GM19324 (cell line): Measurements from ENCODE around the gene RSPH10B2.
"Not testable (repeated sequence)": the region's sequence is repeated elsewhere in the genome, so short reads cannot be mapped to it uniquely, and the experiment has no call there.

Experiments
- ATAC-seq: cut with Tn5 transposase; IDR thresholded peaks from one replicate; pipeline ENCODE4 v1.9.1; 2021; ENCODE audit warnings: mild to moderate bottlenecking, moderate library complexity; ENCODE audit not compliant: unreplicated experiment, low FRiP score

Gene RSPH10B2

DNA sequence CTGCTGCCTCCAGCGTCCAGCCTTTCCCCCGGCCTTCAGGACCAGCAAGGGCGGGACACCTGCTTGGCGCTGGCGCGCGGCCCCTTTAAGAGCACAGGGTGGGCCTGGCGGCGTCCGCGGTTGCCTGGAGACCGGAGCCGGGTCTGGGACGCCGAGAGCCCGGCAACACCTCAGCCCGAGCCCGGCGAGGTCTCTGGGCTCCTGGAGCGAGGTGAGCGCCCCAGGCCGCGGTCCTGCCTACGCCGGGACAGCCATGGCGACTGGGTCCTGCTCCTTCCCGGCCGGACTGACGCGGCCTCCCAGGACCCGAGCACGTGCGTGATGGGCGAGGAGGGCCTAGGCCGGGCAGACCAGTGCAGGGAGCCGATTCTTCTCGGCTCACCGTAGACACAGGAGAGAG lies at the start of gene RSPH10B2:
Gene RSPH10B2 (plus strand): TSS at position 140 of the 400 bp plus-strand sequence. CDS start 3,575 bp downstream, outside the sequence.
- ATAC-seq, result not testable (repeated sequence)

DNA sequence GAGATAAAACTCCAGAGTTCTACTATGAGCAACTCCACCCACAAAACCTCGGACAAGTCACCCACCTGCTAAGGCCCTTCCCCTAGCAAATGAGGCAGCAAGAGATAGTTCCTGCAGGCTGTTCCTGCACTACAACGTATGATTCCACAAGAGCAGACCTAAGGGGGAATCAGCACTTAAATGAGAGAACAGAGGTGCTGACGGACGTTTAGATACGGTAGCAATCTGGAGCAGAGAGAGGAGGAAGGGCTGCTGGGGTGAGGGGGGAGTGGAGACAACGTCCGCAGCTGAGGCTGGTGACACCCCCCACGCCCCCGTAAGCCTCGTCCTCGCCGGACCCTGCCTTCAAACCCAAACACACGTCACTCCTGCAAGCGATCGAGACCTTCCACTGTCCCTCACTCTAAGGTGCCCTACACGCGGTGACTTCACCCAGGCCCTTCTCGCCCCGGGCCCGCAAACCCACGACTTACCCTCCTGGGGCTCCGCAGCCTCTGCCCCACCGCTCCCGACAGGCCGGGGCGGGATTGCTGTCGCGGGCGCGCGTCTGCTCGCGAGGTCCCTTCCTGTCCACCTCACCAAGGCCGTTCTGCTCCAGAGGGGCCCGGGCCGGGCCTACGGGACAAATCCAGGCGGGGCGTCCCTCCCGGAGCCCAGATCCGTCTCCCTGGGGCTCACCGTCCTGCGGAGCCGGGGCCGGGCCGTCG lies 47.8 kb upstream of the RSPH10B2 start:
- peak; percentile 24 for ATAC-seq

DNA sequence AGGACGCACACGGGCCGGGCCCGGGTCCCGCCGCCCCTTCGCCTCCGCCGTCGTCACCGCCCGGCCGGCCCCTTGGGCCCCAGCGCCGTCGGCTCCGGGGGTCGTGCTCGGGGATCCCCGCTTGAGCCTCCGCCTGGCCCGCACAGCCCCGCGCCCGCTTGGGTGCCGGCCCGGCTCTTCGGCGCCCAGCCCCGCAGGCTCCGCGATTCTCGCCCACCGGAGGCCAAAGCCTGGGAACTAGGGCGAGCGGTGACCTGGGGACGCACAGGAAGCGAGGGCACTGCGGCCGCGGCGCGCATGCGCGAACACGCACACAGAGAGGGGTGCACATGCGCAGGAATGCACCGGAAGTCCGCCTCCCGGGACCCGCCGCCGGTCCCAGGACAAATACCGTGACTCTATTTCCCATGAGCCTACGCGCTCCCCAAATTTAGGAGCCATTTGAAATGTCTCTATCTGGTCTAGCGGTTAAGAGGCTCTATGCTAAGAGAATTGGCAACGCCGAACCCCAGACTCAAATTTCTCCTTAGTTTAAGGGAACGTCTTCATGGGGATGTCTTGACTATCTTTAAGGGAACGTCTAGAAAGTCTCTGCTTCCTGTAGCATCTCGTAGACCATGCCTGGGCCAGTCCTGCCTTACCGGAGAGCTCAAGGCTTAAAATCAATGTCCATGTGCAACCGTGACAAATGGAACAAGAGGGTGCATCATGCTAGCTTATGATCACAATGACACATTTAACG lies 47.1 kb upstream of the RSPH10B2 start, which contains the start of gene ZNF12:
Gene ZNF12 (minus strand): TSS at position 282 of the 742 bp plus-strand sequence. CDS start 1,774 bp downstream, outside the sequence.
- ATAC-seq, result peak; percentile 96

DNA sequence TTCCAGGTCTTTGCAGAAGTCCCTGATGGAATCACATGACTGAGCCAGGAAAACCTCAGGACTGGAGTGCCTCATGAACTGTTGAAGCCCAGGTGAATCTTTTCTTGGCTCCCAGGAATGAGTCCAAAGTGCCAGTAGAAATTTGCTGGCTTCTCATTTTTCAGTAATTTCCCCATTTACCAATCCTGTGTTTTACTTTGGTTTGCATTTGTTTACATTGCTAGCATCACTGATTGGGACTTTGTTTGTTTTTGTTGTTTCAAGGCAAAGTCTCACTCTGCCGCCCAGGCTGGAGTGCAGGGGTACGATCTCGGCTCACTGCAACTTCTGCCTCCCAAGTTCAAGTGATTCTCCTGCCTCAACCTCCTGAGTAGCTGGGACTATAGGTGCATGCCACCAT lies 45.6 kb upstream of the RSPH10B2 start:
- no peak for ATAC-seq

DNA sequence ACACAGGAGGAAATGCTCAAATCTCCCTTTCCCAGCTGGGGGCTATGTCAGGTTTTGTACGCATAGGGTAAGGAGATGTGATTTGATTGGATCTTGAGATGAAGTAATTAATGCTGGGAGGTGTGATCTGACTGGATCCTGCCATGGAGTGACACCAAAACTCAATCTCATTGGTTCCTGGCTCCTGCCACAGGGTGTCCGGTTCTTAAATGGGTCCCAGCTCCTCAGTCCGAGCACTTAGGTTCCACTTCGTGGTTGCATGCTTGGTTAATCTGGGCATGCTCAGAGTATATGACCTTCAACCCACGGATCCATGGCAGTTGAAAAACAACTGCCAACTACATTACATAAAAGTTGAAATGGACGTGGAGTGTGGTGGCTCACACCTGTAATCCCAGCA lies 44.1 kb upstream of the RSPH10B2 start:
- ATAC-seq, result no peak

DNA sequence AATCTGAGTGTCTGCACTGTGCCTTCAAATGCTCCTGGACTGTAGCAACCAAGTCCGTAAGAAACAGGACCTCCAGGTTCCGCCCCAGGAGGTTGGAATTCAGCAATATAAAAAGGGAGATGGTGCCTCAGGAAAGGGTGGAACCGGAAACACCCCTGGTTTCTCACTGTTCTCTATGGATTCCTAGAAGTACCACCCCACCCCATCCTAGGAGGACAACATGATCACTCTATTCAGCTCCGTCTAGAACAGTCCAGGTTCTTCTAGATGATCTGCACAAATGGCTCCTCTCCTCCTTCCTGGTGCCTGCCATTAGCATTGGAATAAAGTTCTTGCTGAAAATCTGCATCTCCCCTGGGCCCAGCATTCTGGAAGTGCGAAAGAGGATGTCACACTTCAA lies 39.5 kb upstream of the RSPH10B2 start:
- ATAC-seq, result no peak

DNA sequence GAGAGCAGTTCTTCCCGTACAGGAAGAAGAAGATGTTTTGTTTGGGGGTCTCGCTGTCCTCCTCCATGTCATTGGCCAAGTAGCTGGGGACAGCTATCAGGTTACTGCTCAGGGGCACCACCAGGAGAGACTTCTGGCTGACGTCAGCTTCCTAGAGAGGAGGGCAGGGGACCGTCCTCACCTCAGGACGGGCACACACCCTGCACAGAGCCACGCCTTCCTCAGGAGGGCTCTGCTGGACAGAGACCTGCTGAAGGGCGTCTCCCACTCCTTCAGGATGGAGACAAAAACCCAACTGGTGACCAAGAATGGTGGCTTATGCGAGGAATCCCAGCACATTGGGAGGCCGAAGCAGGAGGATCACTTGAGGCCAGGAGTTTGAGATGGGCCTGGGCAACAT lies 38.0 kb upstream of the RSPH10B2 start:
- ATAC-seq, result not testable (repeated sequence)

DNA sequence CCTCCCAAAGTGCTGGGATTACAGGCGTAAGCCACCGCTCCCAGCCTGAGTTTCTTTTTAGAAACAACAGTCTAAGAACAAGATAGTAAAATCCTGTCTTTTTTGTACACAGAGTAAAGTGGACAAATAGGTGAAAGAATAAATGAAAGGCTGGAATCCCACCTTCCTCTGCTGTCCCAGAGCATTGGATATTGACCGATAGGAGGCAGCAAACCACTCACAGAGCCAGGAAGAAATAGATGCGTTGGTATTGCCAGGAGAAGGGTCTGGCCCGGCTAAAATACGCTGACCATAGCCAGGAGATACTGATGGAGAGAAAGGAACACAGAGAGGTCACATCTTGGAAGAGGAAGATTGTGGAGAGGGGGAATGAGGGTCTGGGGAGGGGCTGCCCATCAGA lies 35.8 kb upstream of the RSPH10B2 start:
- ATAC-seq, result no peak

DNA sequence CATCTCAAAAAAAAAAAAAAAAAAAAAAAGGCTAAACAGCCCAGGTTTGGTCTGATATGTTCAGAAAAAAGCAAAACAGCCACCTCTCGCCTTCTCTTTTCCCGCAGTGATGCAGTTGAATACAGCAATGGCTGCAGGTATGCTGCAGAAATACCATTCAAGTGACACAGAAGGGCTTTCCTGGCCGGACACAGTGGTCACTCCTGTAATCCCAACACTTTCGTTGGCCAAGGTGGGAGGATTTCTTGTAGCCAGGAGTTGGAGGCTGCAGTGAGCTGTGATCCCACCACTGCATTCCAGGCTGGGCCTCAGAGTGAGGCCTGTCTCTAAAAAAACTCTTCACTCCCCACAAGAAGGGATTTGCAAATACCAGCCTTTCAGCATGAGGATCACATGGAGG lies 29.6 kb upstream of the RSPH10B2 start:
- ATAC-seq, result not testable (repeated sequence)

DNA sequence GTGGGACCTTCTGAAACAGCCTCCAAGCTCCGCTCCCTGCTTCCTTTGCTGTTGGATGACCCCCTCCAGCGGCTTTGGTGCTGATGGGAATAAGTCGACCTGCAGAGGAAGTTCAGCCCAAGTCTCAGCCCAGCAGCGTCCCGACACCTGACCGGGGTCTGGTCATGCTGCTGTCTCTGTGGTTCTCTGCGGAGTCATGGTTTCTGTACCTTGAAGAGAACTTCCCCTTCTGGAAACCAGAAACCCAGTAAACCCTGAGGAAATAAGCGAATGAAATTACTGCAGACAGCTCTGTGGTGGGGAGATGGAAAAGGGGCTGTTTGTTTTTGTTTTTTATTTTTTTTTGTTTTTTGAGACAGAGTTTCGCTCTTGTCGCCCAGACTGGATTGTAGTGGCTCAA lies 28.9 kb upstream of the RSPH10B2 start:
- peak; percentile 38 for ATAC-seq

DNA sequence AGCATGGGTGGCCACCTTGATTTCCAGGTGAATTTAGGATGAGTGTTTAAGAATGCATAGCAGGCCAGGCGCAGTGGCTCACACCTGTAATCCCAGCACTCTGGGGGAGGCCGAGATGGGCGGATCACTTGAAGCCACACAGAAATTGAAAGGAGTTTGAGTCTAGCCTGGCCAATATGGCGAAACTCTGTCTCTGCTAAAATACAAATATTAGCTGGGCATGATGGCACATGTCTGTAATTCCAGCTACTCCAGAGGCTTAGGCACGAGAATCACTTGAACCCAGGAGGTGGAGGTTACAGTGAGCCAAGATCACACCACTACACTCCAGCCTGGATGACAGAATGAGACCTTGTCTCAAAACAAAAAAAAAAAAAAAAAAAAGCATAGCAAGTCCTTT lies 27.6 kb upstream of the RSPH10B2 start:
- ATAC-seq, result not testable (repeated sequence)

DNA sequence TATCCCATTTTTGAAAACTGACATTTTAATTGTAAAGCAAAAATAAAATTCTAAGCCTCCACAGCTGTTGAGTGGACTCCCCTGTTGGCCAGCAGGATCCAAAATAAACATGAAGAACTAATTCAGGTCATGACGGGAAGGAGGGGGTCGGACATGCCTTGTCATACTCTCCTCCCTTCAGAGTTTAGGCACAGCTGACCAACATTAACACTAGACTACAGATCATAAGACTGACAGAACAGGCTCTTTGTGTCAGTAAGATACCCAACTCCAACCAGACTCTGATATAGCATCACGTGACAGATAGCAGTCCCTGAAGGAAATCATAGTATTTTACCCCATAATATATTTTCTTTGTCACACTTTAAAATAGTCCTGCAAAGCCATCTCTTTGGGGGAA lies 26.2 kb upstream of the RSPH10B2 start:
- ATAC-seq, result no peak

DNA sequence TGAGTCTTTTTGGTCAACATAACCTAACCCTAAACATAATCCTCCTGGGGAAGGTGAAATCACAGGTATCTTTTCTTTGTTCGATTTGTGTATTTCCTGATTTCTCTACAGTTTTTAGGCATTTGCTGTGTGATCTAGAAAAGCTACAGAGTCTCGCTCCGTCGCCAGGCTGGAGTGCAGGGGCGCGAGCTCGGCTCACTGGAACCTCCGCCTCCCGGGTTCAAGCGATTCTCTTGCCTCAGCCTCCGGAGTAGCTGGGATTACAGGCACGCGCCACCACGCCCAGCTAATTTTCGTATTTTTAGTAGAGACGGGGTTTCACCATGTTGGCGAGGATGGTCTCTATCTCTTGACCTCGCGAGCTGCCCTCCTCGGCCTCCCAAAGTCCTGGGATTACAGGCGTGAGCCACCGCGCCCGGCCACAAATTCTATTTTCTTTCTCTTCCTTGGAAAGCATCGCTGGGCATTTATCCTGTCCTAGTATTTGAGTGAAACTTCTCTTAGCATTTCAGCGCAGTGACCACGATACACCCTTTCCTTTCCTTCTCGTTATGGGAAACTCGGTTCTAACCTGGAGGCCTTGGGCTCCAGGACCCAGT lies 24.9 kb upstream of the RSPH10B2 start:
- not testable (repeated sequence) for ATAC-seq

DNA sequence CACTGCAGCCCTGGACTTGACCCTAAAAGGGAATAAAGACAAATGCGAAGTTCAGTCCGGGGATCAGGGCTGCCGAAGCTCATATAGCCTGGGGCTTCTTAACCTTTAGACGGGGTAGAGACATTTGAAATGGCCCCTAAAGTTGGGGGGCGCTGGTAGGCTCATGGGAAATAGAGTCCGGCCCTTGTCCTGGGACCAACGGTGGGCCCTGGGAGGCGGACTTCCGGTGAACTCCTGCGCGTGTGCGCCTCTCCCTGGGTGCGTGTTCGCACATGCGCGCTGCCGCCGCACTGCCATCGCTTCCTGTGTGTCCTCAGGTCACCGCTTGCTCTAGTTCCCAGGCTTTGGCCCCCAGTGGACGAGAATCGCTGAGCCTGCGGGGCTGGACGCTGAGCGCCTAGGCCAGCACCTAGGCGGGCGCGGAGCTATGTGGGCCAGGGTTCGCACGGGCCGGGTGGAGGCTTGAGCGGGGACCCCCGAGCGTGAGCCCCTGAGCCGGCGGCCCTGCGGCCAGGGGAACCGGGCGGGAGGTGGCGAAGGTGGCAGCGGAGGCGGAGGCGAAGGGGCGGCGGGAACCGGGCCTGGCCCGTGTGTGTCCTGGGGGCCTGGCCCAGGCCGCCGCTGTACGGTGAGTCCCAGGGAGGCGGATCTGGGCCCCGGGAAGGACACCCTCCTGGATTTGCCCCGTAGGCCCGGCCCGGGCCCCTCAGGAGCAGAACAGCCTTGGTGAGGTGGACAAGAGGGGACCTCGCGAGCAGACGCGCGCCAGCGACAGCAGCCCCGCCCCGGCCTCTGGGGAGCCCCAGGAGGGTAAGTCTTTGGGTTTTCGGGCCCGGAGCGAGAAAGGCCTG lies 24.2 kb upstream of the RSPH10B2 start:
- ATAC-seq, result peak; percentile 97

DNA sequence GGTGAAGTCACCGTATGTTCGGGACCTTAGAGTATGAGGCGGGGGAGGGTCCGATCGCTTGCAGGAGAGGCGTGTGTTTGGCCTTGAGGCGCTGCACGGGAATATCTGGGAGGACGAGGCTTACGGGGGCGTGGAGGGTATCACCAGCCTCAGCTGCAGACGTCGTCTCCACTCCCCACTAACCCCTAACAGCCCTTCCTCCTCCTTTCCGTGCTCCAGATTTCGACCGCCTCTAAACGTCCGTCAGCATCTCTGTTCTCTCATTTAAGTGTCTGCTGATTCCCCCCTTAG lies 23.6 kb upstream of the RSPH10B2 start:
- no peak for ATAC-seq

DNA sequence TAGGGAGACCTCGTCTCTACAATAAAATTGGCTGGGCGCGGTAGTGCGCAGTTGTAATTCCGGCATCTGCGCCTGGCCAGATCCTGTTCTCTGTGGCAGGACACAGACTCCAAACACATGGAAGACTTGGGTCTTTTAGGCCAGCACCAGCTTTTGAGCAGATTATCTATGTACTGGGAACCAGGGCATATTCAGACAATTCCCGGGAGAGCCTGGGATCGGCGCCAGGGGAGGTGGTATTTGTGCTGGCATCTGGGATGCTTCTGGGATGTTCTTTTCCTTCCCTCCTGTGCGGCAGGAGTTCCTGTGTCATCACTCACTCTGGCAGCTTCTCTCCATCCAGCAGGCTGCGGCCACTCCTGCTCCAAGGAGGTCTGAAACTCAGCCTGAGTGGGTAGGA lies 15.5 kb upstream of the RSPH10B2 start:
- ATAC-seq, result not testable (repeated sequence)

DNA sequence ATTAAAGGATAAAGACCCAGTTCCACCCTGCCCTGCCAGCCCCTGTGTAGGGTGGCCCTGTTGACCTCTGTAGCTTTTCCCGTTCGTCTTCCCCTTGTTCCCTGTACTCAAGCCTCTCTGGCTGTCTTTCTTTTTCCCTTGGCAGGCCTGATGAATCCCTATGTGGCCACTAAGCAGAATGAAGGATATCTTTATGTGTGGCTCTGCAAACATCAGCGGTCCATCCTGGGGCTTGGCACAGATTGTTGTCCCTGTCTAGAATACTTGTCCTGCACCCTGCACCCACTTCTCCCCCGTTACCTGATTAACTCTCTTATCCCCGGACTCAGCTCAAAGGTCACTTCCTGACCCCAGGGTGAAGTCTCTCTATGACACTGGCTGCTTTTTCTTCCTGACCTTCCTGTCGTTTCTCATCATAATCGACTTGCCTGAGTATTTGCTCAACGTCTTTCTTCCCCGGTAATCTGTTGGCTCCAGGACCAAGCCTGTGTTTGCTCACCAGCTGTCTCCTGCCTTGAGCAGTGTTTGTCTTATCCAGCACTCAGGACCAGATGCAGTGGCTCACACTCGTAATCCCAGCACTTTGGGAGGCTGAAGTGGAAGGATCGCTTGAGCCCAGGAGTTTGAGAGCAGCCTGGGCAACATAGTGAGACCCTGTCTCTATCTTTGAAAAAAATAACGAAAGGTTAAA lies 9.3 kb upstream of the RSPH10B2 start:
- not testable (repeated sequence) for ATAC-seq

DNA sequence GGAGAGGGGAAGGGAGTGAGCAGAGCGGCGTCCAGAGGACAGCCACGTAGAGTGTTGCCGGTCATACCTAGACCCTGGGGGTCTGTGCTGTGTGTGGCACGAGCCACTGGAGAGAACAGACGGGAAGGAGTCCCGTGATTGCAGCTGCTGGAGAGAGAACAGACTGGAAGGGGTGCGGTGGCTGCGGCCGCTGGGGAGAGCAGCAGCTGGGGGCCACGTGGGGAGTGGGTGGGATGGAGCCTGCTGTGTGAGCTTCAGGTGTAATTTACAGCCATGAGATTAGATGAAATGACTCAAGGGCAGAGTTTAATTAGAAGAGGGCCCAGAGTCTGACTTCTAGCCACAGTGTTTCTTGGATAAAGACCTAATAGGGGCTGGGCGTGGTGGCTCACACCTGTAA lies 4.6 kb upstream of the RSPH10B2 start:
- ATAC-seq, result not testable (repeated sequence)

DNA sequence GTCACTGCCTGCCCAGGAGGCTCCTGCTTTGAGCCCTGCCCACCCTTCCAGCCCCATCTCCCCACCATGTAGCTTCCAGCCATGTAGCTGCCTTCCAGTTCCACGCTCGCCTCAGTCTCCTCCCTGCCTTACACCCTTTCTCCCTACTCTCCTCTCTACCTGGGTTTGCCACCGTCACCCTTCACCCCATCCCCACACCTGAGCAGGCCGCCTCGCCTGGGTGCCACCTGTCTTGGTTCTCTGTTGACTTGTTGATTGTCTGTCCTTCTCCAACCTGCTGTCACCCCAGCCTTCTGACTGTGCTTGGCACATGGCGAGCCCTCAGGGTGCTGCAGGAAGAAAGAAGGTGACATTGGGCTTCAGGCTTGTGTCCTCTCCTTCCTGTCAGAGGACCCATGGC lies 3.7 kb upstream of the RSPH10B2 start:
- ATAC-seq, result not testable (repeated sequence)

DNA sequence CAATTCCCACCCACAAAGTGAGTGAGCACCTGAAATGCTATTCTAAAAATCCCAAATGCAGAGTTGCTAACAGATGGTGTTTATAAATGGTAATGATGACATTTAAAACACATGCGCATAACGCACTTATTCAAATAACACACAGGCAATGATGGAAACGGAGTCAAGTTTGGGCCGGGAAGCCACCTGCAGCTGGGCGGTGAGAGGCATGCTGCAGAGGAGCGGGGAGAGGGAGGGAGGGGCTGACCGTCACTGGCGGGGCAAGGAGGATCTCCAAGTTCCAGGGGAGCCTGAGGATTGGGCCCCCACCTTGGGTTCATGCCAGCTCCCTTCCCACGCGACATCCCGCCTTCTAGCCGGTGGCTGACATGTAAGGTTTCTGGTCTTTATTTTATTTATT lies 7.3 kb downstream of the RSPH10B2 start:
- not testable (repeated sequence) for ATAC-seq
